NCI-H345 (cell line): Measurements from ENCODE around the gene S100G.
"Not testable (repeated sequence)": the region's sequence is repeated elsewhere in the genome, so short reads cannot be mapped to it uniquely, and the experiment has no call there.

Source experiments
- DNase-seq: peaks from one replicate; lab custom pipeline; 2025; lab: John Stamatoyannopoulos, UW

Gene S100G

GRCh38 chrX:16649858-16650257 is at the start of gene S100G:
Gene S100G (plus strand): TSS chrX:16650158. CDS start chrX:16651007, 849 bp downstream.
- no peak for DNase-seq

- no peak for DNase-seq
These were observed 48.1 kb upstream of the S100G start for GRCh38 chrX:16601885-16602284.

GRCh38 chrX:16603235-16603634 is 46.7 kb upstream of the S100G start:
- DNase-seq = not testable (repeated sequence)

GRCh38 chrX:16603822-16604221 is 46.1 kb upstream of the S100G start:
- no peak for DNase-seq

- no peak for DNase-seq
These were observed 45.6 kb upstream of the S100G start for GRCh38 chrX:16604337-16604736.

- DNase-seq = no peak
These were observed 43.7 kb upstream of the S100G start for GRCh38 chrX:16606142-16606720.

GRCh38 chrX:16610121-16610621 is 39.8 kb upstream of the S100G start:
- DNase-seq = no peak

- not testable (repeated sequence) for DNase-seq
These were observed 39.3 kb upstream of the S100G start for GRCh38 chrX:16610654-16611053.

- DNase-seq = no peak
These were observed 37.6 kb upstream of the S100G start for GRCh38 chrX:16612257-16612897.

- no peak for DNase-seq
These were observed 32.6 kb upstream of the S100G start for GRCh38 chrX:16617382-16617781.

GRCh38 chrX:16618422-16618821 is 31.5 kb upstream of the S100G start:
- no peak for DNase-seq

GRCh38 chrX:16619024-16619423 is 30.9 kb upstream of the S100G start:
- DNase-seq = no peak

GRCh38 chrX:16628511-16628910 is 21.4 kb upstream of the S100G start:
- DNase-seq = not testable (repeated sequence)

- DNase-seq = no peak
These were observed 20.9 kb upstream of the S100G start for GRCh38 chrX:16628946-16629595.

GRCh38 chrX:16629909-16630308 is 20.0 kb upstream of the S100G start:
- no peak for DNase-seq

- no peak for DNase-seq
These were observed 16.2 kb upstream of the S100G start for GRCh38 chrX:16633754-16634153.

- DNase-seq = no peak
These were observed 14.9 kb upstream of the S100G start for GRCh38 chrX:16635040-16635439.

- DNase-seq = no peak
These were observed 14.4 kb upstream of the S100G start for GRCh38 chrX:16635596-16635995.

GRCh38 chrX:16638533-16638932 is 11.4 kb upstream of the S100G start:
- no peak for DNase-seq

GRCh38 chrX:16639966-16640365 is 10.0 kb upstream of the S100G start:
- no peak for DNase-seq

GRCh38 chrX:16640823-16641222 is 9.1 kb upstream of the S100G start:
- no peak for DNase-seq

GRCh38 chrX:16643176-16643575 is 6.8 kb upstream of the S100G start:
- DNase-seq = no peak
